ENCODE measurements around the gene DOK3. TPM values are rescaled to one million over a fixed set of nuclear protein-coding genes. Genes with fewer than 3 reads are reported as not detected.

The DOK3 gene
- total RNA-seq, 1 donor from 2014 or later = 5.3 TPM

DNA sequence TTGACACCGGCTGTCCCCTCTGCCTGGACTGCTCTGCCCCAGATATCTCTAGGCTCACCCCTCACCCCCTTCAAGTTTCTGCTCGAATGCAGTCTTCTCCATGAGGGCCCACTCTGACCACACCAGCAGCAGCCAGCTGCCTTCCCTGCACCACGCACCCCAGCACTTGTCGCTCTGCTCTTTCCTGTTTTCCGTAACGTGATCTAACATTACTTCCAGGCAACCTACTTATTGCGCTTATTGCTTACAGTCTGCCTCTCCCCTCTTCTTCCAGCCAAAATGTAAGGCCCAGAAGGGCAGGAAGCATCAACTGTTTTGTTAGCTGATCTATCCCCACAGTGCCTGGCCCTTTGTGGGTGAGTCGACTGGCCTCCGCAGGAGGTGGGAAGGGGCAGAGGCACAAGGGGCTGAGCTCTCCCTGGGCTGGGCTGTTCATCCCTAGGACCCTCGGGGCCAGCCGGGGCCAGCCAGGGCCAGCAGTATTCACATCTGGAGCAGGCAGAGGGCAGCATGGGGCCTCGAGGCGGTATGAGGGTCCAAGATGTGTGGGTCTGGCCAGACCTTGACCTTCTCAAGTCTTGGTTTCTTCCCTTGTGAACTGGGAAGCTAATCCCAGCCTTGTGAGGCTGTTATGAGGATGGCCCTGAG lies 24.6 kb downstream of the DOK3 start:
- intact Hi-C loops (cut with micrococcal nuclease) = no loop called here

GRCh38 chr5:177483994-177484901 lies 25.4 kb downstream of the DOK3 start:
- intact Hi-C loops (cut with micrococcal nuclease) = no loop called here

DNA sequence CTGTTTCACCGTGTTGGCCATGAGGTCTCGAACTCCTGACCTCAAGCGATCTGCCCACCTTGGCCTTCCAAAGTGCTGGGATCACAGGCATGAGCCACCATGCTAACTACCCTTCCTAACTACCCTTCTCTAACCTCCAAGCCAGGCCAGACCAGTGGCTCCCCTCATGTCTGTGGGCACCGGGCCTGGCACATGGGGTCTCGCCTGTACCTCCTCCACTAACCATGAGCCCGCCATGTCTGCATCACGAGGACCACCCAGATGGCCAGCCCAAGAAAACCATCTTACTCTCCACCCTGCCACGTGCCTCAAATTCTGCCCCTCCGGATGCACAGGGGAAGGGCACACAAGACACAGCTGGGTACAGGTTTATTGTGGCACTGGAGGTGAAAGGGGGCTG lies 26.6 kb downstream of the DOK3 start:
- intact Hi-C loops (cut with micrococcal nuclease) = no loop called here

- intact Hi-C loops (cut with micrococcal nuclease) = no loop called here
Observed at GRCh38 chr5:177482359-177482795, 27.2 kb downstream of the DOK3 start.

DNA sequence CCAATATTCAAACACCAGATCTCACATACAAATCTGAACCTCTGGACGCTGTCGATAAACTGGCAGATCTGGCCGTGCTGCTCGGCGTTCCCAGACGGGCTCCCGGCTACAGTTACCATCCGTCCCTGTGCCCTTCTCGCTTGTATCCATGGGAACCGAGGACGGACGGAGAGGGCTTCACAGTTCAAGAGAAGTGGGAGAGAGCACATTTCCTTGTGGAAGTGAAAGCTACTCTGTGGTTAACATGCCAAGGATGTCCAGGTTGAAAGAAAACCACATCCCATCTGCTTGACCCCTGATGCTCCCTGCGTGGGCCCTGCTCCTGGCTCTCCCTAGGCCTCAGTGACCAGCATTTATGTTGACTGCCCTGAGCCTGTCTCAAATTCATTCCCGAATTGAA lies 29.9 kb downstream of the DOK3 start:
- intact Hi-C loops (cut with micrococcal nuclease) = loop anchor here (1.0 kb wide), 1 partner anchor 18 kb away; the partner anchor contains the start of gene PDLIM7

DNA sequence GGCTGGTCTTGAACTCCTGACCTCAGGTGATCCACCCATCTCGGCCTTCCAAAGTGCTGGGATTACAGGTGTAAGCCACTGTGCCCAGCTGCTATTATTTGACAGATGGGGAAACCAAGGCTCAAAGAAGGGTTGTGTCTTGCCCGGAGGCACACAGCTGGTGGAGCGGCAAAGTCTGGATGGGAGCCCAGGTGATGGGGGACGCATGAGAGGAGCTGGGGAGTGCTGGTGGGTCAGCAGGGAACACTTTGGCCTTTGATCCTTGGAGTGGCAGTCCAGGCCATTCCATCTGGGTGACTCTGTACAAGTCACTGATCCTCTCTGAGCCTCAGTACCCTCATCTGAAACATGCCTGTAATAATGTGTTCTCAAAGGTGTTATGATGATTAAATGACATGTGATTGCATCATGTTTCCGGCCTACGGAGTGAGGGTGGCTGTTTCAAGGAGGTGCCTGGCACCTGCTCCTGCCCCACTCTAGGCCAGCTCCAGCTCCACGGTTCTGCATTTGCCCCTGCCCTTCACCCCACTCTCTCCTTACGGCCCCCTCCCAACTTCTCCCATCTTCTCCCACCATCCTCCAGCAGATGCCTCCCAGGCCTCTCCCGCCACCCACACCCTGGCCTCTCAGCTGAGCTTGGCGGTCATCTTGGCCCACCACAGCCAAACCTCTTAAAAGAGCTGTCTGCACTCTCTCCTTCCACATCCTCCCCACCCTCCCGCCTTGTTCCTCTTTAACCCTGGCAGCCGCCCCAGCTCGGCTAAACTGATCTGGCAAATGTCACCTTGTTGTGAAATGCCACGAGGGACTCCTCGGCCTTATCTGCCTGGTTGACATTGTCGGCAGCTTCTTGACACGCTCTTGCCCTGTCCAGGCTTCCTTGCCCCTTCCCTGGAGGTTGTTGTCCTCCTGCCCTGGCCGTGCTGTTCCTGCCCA lies 30.6 kb downstream of the DOK3 start:
- intact Hi-C loops (cut with micrococcal nuclease) = loop anchor here (1.0 kb wide), 1 partner anchor 18 kb away; the partner anchor contains the start of gene PDLIM7

- intact Hi-C loops (cut with micrococcal nuclease) = no loop called here
Observed at GRCh38 chr5:177477701-177478477, 31.7 kb downstream of the DOK3 start.

DNA sequence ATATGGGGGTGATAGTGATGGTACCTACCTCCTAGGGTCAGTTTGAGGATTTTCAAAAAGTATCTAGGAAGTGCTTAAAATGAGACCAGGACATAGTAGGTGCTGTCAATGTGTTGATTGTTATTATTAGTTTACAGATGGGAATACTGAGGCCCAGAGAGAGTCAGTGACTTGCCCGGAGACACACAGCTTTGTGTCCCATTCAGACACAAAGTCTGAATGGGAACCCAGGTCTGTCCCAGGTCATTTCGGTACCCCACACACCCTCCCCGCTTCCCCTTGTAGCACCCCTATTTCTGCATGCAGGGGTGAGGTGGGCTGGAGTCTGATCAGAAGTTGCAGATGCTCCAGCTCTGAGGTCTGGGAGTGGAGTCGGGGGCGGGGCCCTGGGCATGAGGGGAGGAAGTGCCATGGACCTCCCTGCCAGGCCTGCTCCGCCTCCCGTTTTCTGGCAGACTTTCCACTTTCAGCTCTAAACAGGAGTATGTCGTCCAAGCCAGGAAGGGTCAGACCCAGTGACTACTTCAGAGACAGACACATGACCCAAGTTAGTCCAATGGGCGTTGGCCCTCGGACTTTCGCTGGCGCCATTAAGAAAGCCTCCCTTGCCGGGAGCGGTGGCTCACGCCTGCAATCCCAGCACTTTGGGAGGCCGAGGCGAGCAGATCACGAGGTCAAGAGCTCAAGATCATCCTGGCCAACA lies 32.9 kb downstream of the DOK3 start:
- intact Hi-C loops (cut with micrococcal nuclease) = no loop called here

GRCh38 chr5:177475563-177476427 lies 33.8 kb downstream of the DOK3 start:
- intact Hi-C loops (cut with micrococcal nuclease) = no loop called here

DNA sequence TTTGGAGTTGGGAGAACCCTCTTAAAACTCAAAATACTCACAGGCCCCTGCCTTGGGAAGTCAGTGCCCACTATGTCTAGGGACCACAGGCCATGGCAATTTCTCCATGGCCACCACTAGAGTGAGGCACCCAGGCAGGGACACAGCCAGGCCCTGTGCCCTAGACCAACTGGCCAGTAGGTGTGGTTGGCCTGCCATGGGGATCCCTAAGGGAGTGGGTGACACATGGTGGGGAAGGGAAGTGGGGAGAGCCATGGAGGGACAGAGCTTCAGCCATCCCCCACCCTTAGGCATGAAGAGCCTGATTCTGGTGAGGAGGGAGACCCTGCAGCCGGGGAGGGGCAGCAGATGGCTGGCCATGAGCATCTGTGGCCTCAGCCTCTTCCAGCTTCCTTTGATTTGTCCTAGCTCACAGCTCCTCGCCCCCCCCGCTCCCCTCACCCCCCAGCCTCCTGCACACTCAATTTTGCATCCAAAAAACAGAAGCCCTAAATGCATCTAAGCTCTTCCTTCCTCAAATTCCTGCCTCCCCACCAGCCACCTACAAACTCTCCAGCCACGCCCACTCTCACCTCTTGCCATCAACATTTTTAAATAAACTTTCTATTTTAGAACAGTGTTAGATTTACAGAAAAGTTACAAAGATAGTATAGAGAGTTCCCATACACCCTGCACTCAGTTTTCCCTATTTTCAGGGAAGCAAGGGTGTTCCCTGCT lies 34.6 kb downstream of the DOK3 start:
- intact Hi-C loops (cut with micrococcal nuclease) = no loop called here

DNA sequence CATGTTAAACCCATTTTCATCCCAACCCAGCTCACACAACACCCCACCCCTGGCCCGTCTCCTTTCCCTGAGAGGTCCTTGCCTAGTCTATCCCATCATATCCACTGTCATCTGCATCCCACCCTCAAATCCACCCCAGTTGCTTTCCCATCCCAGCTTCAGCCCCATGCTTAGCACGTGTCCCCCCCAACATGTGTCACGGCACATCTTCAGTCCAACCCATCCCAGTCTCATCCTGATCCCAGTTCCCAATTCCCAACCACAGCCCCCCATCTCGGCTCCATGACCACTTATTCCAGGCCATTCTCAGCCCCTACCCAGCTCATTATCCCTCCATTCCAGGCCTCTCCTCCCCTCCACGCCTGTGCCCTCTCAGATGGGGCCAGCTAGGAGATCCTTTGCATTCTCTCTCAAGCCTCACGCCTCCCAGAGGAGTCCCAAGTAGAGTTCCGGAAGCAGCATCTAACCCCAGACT lies 35.6 kb downstream of the DOK3 start:
- intact Hi-C loops (cut with micrococcal nuclease) = no loop called here

GRCh38 chr5:177473443-177474001 lies 36.1 kb downstream of the DOK3 start, which contains the start of gene DBN1:
Gene DBN1, minus strand, starts transcription at chr5:177473634. Its CDS starts 113 bp downstream, at chr5:177473521.
- intact Hi-C loops (cut with micrococcal nuclease) = no loop called here

DNA sequence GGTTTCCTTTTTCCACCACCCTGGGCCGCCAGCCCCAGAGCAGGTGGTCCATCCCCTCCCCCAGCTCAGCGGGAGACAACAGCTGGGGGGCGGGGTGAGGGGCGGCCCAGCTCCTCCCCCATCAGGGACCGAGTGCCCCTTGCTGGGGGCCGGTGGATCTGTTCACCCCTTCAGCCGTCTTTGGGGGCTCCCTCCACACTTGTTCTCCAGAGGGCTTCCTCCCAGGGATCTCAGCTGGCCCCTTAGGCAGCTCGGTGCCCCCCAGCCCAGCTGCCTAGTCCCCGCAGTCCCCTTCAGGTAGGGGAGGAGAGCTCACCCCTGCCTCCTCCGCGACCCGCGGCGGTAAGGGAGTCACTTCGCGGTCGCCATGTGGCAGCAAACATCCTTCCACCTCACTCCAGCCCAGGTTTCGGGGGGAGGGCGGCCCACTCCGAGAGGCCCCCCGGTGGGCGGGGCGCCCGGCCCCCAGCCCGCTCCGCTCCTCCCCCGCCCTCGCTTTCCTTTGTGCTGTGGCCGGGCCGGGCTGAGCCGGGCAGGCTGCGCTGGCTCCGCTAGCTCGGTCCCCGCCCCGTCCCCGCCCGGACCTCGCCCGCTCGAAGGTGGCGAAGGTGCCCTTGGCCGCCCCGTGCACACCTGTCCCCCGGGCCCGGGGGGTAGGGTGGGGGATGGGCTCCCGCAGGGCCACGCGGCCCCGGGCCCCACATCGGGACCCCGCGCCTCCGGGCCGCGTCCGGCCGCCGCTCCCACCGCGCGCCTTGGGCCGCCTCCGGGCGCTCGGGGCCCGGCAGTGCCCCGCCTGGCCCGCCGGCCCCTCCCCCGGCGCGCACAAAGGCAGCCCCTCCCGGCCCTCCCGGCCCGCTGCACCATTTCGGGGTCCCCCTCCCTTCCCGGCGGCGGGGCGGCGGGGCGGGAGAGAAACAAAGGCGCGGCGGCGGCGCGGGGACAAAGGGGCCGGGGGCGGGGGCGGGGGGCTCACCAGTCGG lies 36.9 kb downstream of the DOK3 start:
- intact Hi-C loops (cut with micrococcal nuclease) = no loop called here

DNA sequence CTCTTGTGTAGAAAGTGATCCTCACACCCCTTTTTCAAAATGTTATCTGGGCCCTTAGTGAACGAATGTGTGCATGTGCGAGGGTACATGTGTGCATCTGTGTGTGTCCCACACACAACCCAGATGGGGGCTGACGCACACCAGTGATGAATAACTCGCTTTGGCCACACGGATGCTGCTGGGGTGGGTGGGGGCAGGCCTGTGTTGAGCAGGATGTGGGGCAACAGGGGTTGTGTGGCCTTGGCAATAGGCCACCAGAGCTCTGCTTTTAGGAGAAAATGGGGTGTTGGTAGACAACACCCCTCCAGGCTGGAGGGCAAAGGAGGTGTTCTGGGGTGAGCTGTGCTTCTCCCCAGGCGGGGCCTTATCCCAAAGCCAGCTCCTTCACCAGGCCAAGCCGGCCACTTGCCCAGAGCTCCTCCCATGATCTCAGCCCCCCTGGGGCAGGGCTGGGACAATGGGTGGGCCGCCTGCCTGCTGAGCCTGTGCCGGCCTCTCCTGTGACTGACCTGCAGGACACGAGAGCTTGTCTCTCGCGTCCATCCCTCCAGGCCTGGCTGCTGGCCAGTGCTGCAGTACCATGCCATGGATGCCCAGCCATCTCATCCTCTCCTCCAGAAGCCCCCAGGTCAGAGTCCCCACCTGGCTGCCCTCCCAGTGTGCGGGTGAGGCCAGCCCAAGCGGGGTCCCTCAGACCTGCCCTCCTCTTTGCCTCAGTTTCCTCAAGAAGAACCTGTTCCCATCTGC lies 37.8 kb downstream of the DOK3 start:
- intact Hi-C loops (cut with micrococcal nuclease) = loop anchor here (2.0 kb wide), 1 partner anchor 15 kb away; no protein-coding TSS in a partner anchor

GRCh38 chr5:177470759-177471536 lies 38.7 kb downstream of the DOK3 start:
- intact Hi-C loops (cut with micrococcal nuclease) = loop anchor here (2.0 kb wide), 1 partner anchor 14 kb away; no protein-coding TSS in a partner anchor
